Measurements from ENCODE around the gene SRRM4. TPM values are rescaled to one million over a fixed set of nuclear protein-coding genes. Genes with fewer than 3 reads are reported as not detected.
"Not testable (repeated sequence)": the region's sequence is repeated elsewhere in the genome, so short reads cannot be mapped to it uniquely, and the experiment has no call there.

The SRRM4 gene
- total RNA-seq, 1 donor from 2014 or later, result not detected

DNA sequence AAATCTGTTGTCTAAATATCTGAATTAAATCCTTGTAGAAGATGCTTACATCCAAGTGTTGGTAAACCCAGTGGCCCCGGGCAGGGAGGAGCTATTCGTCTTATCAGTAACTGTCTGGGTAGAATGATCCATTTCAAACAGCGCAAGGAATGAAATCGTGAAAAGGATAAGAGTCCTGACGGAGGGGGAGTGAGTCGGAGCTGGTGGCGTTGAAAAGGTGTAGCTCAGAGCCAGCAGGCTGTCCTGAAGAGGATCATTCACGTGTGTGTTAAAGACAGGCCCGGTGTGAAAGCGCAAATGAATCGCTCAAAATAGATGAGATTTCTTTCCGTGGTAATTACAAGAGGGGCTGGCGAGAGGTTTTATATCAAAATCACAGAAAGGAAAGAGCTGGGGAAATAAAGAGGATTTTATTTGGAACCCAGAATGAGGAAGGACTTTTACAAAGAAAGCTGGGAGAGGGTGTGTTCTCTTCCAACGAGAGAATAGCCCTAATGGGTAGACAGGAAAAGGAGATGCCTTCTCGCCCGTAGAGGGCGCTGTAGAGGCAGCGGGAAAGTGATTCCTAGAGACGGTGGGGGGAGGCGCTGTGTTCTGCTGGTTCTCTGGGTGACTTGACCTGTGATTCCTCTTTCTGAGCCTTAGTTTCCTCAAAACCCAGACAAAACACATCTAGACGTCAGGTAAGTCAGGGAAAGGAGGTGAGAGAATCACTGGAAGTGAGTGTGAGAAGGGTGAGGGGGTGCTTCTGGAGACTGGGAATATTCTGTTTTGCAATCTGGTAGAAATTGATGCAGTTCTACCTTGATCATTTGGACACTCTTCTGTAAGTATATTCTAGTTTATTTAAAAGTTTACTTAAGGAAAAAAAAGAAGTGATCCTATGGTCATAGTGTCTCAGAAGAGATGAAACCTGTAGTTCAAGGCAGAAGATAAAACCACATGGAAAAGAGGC lies 39.3 kb downstream of the SRRM4 start:
- peaks cover 4% of the 10 kb centered on the region for H3K27me3 ChIP-seq (ENCODE audit: low read depth)
- no peaks in the 10 kb centered on the region for H3K9me3 ChIP-seq
- H3K27ac ChIP-seq, result no peak overlapping the region
- peak; percentile 57 to 65 for ATAC-seq
- TF ChIP-seq, protein P1, sequence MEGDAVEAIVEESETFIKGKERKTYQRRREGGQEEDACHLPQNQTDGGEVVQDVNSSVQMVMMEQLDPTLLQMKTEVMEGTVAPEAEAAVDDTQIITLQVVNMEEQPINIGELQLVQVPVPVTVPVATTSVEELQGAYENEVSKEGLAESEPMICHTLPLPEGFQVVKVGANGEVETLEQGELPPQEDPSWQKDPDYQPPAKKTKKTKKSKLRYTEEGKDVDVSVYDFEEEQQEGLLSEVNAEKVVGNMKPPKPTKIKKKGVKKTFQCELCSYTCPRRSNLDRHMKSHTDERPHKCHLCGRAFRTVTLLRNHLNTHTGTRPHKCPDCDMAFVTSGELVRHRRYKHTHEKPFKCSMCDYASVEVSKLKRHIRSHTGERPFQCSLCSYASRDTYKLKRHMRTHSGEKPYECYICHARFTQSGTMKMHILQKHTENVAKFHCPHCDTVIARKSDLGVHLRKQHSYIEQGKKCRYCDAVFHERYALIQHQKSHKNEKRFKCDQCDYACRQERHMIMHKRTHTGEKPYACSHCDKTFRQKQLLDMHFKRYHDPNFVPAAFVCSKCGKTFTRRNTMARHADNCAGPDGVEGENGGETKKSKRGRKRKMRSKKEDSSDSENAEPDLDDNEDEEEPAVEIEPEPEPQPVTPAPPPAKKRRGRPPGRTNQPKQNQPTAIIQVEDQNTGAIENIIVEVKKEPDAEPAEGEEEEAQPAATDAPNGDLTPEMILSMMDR (IDR thresholded peaks at IDR 0.05), result peak; percentile 48
- no peak overlapping the region for H3K4me3 ChIP-seq
- peak; percentile 74 for DNase-seq
- intact Hi-C loops (cut with DNase I), result no loop called here
- no peaks in the 10 kb centered on the region for H3K36me3 ChIP-seq
- no peaks in the 10 kb centered on the region for H3K4me1 ChIP-seq

GRCh38 chr12:119024356-119024755 lies 43.0 kb downstream of the SRRM4 start:
- TF ChIP-seq, protein P1 (IDR thresholded peaks at IDR 0.05), result no peak
- no peaks in the 10 kb centered on the region for H3K27me3 ChIP-seq (ENCODE audit: low read depth)
- ATAC-seq, result no peak
- H3K36me3 ChIP-seq, result no peaks in the 10 kb centered on the region
- no peaks in the 10 kb centered on the region for H3K9me3 ChIP-seq
- intact Hi-C loops (cut with DNase I), result no loop called here
- no peaks in the 10 kb centered on the region for H3K4me1 ChIP-seq
- H3K27ac ChIP-seq, result no peak overlapping the region
- H3K4me3 ChIP-seq, result no peak overlapping the region
- DNase-seq, result no peak

DNA sequence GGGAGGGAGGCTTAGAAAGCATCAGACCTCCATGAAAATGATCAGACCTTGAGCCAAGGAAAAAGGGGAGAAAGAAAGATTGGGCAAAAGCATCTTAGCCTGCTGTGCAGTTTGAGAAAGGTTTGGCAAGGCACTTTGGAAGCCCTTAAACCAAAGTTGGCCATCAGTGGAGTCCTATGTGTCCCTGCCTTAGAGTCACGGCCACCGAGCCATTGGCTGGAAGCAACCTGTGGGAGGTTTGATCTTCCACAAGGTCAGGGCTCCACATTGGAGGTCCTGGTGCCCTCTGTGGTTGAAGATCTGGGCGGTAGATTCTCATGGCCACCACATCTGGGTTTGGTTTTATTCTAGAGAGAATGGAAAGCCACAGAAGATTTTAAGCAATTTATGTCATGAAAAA lies 44.4 kb downstream of the SRRM4 start:
- no peaks in the 10 kb centered on the region for H3K36me3 ChIP-seq
- TF ChIP-seq, protein P1 (IDR thresholded peaks at IDR 0.05), result no peak
- no peak overlapping the region for H3K27ac ChIP-seq
- no peak for DNase-seq
- intact Hi-C loops (cut with DNase I), result no loop called here
- no peak overlapping the region for H3K4me3 ChIP-seq
- ATAC-seq, result no peak
- H3K9me3 ChIP-seq, result no peaks in the 10 kb centered on the region
- H3K27me3 ChIP-seq (ENCODE audit: low read depth), result no peaks in the 10 kb centered on the region
- no peaks in the 10 kb centered on the region for H3K4me1 ChIP-seq

GRCh38 chr12:119033332-119033731 lies 52.0 kb downstream of the SRRM4 start:
- H3K4me3 ChIP-seq; H3K27me3 ChIP-seq (ENCODE audit: low read depth); H3K4me1 ChIP-seq; H3K9me3 ChIP-seq; ATAC-seq; DNase-seq; H3K36me3 ChIP-seq; H3K27ac ChIP-seq; intact Hi-C loops (cut with DNase I): not testable (repeated sequence)

GRCh38 chr12:119036878-119037825 lies 55.8 kb downstream of the SRRM4 start:
- TF ChIP-seq, protein P1 (IDR thresholded peaks at IDR 0.05), result peak; percentile 45

More at GRCh38 chr12:119036878-119037825, 55.8 kb downstream of the SRRM4 start:
- DNase-seq (no peak), ATAC-seq (no peak)
- Histone ChIP-seq H3K4me3 (no peak overlapping the region), H3K9me3 (no peaks in the 10 kb centered on the region), H3K27ac (no peak overlapping the region), H3K36me3 (no peaks in the 10 kb centered on the region), H3K27me3 (ENCODE audit: low read depth) (no peaks in the 10 kb centered on the region), H3K4me1 (no peaks in the 10 kb centered on the region)
- intact Hi-C loops (cut with DNase I), result no loop called here
